NCI-H146 treated with DMSO at 0.1 percent for 48 hours (cell line): ENCODE results near the gene HSD11B2.

Source experiments
- DNase-seq: peaks from one replicate; lab custom pipeline; 2025; ENCODE audit not compliant: unreplicated experiment; lab: John Stamatoyannopoulos, UW

HSD11B2 gene

DNA sequence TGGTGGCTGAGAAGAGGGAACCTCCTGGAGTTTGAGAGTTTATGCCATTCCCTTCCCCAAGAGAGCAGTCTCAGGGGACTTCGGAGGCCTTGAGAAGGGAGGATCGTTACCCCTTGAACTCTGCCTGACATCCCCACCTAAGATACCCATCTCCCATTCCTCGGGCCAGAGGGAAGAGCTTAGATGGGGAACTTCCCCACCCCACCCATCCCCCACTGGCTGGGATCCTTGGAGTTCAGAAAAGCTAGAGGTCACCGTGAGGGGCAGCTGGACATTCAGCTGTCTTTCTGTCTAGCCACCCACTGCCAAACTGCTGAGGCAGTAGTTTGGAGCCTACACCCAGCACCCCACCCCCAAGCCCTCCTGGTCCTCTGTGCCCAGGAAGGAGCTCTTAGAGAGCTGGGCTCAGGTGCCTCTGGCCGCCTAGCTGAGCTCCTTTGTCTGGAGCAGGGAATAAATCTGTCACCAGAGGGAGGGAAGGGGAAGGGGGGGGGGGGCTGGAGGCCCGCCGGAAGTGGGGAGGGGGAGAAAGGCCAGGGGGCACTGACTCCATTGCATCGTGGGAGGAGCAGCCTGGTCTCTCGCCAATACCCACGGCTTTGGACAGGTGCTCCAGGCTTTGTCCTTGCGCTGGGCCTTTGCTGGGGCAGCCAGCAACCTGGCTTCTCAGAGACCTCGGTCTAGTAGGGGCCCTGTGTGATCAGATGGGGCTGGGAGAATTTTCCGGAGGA lies 1.0 kb downstream of the HSD11B2 start:
- DNase-seq = no peak

GRCh38 chr16:67432506-67432890 lies 1.6 kb downstream of the HSD11B2 start:
- DNase-seq = no peak

- DNase-seq = no peak
These were observed 2.3 kb downstream of the HSD11B2 start for GRCh38 chr16:67433131-67433719.

GRCh38 chr16:67435758-67436164 lies 4.8 kb downstream of the HSD11B2 start:
- DNase-seq = no peak

GRCh38 chr16:67436640-67437193 lies 5.8 kb downstream of the HSD11B2 start:
- no peak for DNase-seq

DNA sequence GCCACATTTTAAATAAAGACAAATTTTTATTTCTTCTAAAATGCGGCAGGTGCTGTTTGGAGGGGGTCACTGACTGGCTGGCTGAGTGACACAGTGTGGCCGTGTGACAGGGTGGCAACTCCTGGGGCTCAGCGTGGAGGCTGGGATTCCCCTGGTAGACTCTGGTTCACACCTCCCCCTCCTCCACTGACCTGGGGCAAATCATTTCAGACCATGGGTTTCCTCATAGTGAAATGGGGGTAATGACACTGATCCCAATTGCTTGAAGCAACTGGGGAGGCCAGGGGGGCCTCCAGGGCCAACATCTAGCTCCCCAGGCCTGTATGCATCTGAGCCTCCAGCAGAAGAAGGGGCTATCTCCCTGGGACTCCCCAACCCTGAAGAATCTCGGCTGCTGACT lies 6.6 kb downstream of the HSD11B2 start:
- no peak for DNase-seq

- no peak for DNase-seq
These were observed 7.3 kb downstream of the HSD11B2 start for GRCh38 chr16:67438098-67438791.

- no peak for DNase-seq
These were observed 8.0 kb downstream of the HSD11B2 start for GRCh38 chr16:67438824-67439393.

- DNase-seq = no peak
These were observed 10.4 kb downstream of the HSD11B2 start for GRCh38 chr16:67441271-67441753.

GRCh38 chr16:67441907-67442306 lies 11.0 kb downstream of the HSD11B2 start:
- DNase-seq = no peak

- no peak for DNase-seq
These were observed 11.8 kb downstream of the HSD11B2 start for GRCh38 chr16:67442581-67443255.

DNA sequence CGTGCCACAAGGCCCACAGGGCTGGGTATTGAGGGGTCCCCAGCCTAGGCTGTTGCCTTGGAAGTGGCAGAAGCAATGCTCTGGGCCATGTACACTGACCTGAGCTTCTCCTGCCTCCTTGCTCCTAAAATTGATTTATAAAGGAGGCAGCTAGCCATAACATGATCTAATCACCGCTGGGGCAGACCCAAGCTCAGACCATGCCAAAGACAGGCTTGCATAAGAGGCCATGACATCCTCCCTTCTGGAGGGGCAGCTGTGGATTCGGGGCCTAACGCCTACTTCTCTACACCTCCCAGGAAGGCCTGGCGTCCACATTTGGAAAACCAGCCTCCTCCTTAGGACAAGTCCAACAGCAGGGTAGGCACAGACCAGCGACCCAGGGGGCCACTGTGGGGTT lies 12.3 kb downstream of the HSD11B2 start:
- DNase-seq = no peak

DNA sequence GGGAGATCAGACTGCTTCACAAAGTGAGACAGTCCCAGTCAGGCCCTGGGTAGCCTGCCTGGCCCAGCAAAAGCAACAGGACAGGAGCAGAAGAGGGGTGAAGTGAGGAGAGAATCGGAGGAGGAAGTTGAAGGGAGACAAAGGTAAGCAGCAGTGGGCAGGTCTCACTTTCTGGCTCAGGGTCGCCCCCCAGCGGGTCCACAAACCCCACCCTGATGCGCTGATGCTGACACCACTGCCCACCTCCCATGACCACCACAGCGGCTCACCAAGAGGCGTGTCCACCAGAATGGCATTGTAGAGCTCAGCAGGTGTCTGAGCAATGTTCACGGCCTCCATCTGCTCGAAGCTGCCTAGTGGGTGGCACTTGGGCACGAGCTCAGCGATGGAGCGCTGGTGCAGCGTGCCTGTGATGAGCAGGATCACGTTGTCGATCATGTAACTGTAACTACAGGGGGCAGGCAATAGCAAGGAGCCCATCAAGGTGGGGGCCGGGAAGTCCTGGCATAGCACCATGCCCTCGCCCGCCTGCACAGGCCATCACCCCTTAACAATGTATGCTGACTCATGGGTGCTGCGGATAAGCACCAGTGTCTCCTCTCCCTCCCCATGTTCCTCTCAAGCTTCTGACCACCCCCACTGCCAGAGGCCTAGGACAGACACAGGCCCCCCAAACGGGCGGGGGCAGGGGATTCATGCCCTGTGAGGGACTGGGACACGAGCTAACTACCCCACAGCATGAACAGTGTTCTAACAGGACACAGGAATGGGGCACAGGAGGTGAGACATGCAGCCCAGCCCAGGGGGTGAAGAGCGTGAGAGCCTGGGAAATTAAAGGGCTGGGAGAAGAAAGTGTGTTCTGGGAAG lies 13.6 kb downstream of the HSD11B2 start:
- no peak for DNase-seq

GRCh38 chr16:67445126-67445426 lies 14.2 kb downstream of the HSD11B2 start:
- DNase-seq = no peak

- no peak for DNase-seq
These were observed 14.6 kb downstream of the HSD11B2 start for GRCh38 chr16:67445441-67445912.

DNA sequence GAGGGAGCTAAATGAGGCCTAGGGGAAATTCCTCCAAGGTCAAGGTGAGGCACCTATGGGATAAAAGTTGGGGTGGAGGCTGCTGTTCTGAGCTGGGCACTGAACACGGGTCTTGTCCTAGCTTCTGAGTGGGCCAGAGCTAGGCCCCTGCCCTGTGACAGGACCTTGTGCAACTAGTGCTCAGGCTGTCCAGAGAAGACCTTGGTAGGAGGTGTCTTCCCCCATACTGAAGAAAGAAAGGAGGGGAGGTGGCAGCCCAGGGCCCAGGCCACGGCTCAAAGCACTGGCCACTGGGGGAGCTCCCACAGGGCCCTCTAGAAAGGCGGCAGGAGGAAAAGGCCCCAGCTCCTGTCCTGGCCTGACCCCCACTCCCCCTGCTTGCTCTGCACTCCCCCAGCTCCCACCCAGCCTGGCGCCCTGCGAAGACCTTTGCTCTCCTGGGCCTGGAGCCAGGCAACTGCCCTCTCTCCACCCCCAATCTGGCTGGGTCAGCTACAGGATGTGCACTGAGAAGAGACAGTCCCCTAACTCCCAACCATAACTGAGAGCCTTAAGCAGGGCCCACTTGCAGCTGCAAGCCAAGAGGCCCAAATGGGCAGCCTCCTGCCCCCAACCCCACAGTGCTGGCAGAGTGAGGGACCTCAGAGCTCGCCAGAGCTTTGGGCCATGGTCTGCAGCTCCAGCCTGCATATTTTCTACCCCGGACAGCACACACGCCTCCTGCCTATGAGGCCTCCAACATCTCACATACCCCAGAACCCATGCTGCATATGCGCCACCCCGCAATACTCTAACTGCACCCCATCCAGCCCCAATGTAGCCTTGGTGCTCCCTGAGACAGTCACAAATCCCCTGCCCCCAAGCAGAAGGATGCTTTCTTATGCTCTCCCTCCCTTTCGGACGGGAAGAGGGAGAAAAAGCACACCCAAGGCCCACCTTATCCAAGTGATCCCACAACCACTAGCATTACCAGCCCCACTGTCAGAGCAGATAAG lies 15.3 kb downstream of the HSD11B2 start:
- no peak for DNase-seq

DNA sequence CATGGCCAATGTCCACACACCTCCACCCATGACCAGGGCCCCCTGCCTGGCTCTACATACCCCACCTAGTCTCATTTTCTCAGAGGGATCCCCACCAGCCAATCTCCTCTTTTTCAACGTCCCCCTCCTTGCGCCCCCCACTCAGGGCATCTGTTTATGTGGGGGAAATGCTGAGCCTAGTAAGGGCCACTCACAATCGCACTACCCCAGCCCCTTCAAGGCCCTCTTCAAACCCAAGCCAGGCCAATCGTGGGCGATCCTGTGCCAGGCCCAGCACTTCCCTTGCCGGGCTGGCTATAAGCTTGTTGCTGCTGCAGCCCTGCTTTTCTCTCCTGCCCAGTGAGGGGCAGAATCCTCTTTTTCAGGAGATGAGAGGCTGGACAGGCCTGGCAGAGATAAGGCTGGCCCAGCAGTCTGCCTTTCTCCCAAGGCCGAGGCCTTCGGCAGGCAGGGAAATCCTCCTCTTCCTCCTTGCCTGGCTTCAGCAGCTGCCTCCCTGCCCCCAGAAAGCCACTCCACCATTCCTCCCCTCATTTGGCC lies 16.1 kb downstream of the HSD11B2 start:
- DNase-seq = no peak

- no peak for DNase-seq
These were observed 16.7 kb downstream of the HSD11B2 start for GRCh38 chr16:67447508-67448076.
